Stimulated activated CD4-positive, alpha-beta T cell treated with anti-CD3 and anti-CD28 coated beads, Interleukin-4, amount 100 ng/mL, for 48 hours (primary cell): ENCODE measurements around the gene FCGR2B.
"Not testable (repeated sequence)": the region's sequence is repeated elsewhere in the genome, so short reads cannot be mapped to it uniquely, and the experiment has no call there.

Experiments
- DNase-seq, 2 donors: peaks; one replicate each; pipeline ENCODE4 v3.0.0-alpha.2; 2020; ENCODE audit warnings: low read depth in 2 of 2

FCGR2B gene

DNA sequence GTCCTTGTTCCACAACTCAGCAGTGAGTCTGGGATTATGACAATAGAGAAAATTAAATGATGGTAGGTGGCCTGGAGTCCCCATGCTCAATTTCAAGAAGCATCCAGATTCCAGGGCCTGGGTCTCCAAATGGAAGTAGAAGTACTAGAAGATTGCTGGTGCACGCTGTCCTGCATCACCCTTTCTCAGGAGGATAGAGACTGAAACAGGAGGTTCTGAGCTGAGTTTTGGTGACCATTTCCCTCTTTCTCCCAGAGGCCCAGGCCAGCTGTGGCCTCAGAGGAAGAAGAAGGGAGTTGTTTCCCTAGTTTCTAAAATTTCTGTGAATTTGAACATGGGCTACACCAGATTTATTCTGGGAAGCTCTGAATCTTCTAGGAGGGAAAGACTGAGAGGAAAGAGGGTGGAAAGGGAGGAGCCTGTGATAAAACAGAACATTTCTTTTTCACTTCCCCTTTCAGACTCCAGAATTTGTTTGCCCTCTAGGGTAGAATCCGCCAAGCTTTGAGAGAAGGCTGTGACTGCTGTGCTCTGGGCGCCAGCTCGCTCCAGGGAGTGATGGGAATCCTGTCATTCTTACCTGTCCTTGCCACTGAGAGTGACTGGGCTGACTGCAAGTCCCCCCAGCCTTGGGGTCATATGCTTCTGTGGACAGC is at the start of gene FCGR2B:
FCGR2B (plus strand) TSS at position 460 of the 656 bp plus-strand sequence; CDS start at position 559, 99 bp downstream.
- DNase-seq: not testable (repeated sequence)

DNA sequence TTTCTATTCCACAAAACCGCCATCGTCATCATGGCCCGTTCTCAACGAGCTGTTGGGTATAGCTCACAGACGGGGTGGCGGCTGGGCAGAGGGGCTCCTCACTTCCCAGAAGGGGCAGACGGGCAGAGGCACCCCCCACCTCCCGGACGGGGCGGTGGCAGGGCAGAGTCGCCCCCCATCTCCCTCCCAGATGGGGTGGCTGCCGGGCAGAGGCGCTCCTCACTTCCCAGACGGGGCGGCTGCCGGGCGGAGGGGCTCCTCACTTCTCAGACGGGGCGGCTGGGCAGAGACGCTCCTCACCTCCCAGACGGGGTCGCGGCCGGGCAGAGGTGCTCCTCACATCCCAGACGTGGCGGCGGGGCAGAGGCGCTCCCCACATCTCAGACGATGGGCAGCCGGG is 46.5 kb upstream of the FCGR2B start:
- not testable (repeated sequence) for DNase-seq

DNA sequence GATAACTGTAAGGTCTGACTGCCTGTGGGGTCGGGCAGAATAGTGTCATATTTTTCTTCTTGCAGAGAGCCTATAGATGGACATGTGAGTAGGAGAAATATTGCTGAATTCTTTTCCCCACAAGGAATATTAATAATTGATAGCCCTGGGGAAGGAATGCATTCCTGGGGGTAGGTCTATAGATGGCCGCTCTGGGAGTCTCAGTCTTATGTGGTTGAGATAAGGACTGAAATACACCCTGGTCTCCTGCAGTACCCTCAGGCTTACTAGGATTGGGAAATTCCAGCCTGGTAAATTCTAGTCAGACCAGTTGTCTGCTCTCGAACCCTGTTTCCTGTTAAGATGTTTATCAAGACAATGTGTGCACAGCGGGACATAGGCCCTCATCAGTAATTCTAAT is 44.4 kb upstream of the FCGR2B start:
- DNase-seq: not testable (repeated sequence)

DNA sequence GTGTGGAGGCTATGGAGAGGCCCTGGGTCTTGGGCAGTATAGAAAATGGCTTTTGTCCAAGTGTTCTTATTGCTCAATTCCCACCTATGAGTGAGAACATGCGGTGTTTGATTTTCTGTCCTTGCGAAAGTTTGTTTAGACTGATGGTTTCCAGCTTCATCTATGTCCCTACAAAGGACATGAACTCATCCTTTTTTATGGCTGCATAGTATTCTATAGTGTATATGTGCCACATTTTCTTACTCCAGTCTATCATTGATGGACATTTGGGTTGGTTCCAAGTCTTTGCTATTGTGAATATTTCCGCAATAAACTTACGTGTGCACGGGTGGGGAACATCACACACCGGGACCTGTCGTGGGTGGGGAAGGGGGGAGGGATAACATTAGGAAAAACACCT is 42.5 kb upstream of the FCGR2B start:
- DNase-seq: not testable (repeated sequence)

DNA sequence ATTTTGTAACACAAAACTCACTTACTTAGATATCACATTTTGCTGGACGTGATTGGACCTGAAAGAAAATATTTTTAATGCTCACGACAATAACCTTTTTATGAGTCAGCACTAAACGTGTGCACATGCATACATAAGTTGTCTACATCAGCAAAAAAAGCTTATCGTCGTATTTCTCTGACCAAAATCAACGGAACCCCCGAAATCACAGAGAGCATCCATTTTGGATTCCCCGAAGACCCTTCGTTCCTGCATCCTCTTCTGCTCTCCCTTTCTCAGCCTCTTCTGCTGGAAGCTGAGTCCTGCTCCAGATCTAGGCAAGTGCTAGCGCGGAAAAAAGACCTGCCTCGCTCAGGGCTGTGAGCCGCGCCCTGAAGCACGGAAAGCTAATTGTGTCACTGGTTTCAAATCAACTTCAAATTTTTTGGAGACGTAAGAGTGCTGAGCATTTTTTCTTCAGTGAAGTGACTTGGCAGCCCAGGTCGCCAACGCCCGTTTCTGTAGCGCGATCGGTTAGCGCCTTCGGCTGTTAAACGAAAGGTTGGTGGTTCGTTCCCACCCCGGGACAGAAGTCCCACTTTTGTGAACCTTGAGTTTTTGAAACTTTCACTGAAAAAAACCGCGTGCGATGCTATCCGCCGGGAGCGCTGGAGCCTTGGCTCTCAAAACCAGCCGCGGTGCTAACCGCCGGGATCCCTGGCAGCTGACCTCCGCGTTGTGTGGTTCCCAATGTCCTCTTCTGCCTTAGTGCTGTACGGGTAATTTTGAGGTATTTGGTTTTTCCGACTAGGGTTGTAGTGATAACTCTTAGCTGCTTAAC is 41.6 kb upstream of the FCGR2B start:
- peak; percentile 76 to 88 for DNase-seq

DNA sequence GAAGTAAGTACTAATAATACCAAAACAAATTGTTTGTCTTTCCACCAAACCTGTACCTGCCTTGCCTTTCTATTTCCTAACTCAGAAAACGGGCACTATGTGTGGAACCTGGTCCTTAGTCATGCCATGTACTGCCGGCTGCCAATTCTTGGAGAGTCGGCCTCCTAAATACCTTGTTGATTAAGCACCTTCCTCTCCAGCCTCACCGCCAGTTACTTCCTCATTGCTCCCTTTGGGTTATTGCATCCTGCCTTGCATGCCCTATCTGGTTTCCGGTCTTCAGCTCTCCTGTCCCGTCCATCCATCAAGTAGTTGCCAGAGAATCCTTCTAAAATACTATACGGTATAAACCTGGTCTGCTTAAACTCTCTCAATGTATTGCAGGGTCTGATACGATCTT is 40.9 kb upstream of the FCGR2B start:
- DNase-seq: not testable (repeated sequence)

DNA sequence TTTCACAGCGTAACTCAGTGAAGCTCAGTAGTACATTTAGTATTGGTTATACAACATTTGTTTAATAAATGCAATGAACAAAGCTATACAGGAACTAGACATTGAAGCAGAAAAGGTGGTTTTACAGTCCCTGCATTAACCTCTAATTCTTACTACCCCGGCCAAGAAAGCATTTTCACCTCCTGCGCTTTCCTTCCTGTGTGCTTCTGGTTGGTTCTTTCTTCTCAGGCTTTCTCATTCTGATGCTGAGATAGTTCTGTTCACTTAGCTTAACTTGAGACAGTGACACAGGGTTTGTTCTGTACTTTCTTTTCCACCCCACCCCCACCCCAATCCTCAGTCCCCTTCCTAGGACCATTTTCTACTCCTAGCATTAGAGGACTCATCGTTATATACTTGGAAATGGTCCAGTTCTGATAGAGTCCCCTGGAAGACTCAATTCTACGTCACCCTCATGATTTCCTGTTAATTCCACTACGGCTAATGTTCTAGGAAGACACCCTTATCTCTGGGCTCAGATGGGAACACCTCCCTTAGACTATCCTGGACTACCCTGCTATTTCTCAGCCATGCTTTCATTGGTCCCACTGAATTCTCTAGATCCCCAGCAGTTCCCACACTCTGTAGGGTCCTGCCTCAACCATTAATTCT is 39.4 kb upstream of the FCGR2B start:
- DNase-seq: not testable (repeated sequence)

DNA sequence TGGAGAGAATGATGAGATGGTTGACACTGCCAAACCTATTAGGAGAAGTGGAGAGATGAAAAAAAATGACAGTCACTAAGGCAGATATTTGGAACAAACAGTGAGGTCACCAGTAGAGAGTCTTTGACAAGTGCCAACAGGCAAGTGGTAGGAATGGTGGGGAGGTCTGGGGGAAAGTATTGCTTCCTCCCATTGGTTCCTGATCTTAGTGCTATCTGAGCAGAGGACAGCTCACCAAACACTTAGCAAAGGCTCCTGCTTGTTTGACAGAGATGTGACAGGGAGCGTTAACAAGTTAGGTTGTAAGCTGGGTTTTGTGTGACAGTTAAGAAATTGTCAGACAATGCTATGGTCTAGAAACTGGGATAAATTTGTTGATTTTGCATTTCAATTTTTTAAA is 38.3 kb upstream of the FCGR2B start:
- not testable (repeated sequence) for DNase-seq

DNA sequence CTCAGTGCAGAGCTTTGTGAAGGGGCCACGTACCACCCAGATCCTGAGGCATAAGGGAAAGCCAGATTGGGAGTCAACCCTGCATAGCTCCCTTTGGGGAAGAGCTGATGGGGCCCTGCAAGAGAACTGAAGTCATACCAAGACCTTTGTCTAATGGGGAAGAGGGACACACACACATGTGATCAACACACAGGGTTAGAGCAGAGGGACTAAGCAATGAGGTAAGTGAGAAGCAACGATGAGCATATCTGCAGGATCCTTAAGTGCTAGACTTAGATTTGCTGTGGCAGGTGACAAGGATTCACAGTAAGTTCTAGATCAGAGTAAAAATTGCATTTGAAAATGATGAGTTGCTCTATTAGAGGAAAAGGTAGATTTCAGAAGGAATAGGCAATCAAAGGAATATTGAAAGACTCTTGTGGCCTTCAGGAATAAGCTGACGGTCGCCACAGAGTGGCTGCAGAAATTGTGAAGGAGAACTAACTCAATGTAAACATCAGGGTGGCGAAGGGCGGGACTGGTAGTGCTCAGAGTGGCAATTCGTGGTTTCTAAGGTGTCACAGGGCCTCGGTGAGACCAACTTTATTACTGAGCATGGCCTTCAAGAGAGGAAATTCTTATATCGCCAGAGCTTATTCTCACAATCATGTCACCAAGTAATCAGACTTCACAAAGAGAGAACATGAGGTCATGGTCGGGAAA is 36.3 kb upstream of the FCGR2B start:
- not testable (repeated sequence) for DNase-seq

DNA sequence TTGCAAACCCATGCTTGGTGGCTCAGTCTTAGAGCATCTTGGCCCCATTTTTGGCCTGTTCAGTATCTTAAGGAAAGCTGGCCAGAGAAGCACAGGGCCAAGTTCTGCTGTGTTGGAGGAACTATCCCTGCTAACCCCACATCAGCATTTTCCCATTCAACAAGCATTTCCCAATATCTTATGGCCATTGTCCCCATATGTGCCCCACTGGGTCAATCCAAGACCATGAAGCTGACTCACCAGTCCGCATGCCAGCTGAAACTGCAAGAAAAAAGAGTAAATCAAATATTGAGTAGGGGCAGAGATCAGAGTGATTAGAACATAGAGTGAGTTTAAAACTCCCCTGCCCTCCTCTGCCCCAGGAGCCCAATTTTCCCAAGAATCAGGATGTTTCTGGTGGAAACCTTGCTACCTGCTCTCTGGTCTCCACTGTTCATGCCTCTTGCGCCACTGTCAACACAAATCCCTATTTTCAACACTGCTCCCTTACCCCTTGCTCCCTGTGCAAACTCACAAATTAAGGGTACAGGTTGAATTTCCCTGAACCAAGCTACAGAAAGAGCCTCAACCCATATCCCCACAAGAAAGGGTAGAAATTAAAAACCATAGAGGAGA is 32.7 kb upstream of the FCGR2B start:
- not testable (repeated sequence) for DNase-seq

DNA sequence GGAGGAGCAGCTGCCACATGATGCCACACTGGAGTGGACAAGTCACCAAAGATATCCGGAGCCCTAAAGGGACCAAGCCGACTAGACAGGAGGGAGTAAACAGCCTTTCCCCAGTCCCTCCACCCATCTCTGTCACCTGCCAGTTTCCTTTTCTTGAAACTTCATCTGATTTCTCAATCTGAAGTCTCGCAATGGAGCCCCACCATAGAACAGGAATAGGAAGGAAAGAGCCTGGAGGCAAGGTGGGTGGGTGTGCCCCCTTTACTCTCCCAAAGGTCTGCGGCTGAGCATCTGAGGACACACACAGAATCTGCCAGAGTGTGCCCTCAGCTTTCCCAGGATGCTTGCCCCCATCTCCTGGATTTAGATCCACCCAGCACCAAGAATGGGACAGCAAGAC is 31.9 kb upstream of the FCGR2B start, which contains the start of gene FCGR3B:
FCGR3B (minus strand) TSS at position 101 of the 400 bp plus-strand sequence; CDS start at position 19, 82 bp downstream.
- DNase-seq: no peak

DNA sequence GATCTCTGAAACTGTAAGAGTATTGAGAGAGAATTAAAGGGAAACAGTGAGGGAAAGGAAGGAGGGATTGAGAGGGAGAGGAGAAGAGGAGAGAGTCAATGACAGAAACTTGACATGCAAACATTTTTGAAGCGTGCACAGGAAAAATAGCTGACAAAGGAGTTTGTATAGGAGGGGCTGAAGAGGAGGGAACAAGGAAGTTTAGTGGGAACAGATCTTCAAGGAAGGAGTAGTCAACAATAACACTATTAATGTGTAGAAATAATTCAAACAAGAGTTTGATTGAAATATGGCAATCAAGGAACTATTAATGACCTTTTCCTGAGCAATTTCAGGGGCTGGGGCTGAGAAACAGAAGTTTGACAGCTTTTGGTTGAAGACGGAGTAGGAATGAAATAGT is 27.9 kb upstream of the FCGR2B start:
- not testable (repeated sequence) for DNase-seq

DNA sequence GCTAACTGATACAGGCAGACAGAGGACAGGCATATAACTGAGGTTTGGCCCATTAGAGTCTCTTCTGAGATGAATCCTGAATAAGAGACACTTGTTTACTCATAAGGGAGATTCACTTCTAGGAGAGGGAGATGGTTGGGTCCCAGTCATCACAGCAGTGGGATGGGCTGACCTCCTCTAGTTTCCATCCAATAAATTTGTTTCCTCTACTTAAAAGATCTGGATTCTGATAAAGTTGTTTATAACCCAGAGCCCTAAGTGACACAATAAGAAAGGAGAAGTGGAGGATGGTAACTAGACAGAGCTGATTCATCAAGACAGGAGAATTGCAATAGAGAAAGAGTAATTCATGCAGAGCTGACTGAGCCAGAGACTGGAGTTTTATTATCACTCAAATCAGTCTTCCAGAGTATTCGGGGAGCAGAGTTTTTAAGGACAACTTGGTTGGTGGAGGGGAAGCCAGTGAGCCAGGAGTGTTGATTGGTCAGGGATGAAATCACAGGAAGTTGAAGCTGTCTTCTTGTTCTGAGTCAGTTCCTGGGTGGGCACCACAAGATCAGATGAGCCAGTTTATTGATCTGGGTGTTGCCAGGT is 26.7 kb upstream of the FCGR2B start:
- not testable (repeated sequence) for DNase-seq

DNA sequence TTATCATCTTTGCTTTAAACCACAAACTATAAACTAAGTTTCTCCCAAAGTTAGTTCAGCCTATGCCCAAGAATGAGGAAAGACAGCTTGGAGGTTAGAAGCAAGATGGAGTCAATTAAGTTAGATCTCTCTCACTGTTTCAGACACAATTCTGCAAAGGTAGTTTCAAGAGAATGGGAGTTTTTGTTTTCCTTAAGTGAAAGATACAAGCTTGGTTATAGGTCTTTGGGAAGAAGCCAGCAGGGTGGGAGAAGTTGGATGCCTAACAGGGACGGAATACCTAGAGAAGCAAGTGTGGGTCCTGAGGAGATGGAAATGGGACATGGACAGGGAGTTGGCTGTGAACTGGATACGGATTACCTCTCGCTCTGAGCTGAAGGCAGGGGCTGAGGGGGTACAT is 26.0 kb upstream of the FCGR2B start:
- not testable (repeated sequence) for DNase-seq

DNA sequence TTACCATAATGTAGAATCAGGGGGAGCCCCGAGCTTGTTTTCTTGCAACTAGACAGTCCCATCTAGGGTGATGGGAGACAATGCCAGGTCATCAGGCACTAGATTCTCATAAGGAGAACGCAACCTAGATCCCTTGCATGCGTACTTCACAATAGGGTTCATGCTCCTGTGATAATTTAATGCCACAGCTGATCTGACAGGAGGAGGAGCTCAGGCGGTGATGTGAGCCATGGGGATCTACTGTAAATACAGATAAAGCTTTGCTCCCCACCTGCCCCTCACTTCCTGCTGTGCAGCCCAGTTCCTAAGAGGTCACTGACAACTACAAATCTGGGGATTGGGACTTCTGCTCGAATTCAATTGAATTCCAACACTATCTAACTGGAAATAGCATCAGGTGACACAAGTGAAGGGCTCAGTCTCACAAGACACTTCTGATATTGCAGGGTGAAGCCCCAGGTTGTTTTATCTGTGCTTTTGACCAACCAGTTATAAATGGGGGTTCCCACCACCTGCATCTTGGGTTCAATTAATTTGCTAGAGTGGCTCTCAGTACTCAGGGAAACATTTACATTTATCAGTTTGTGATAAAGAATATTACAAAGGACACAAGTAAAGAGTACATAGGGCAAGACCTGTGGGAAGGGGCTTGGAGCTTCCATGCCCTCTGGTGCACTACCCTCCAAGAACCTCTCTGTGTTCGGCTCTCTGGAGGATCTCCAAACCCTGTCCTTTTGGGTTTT is 24.5 kb upstream of the FCGR2B start:
- not testable (repeated sequence) for DNase-seq

DNA sequence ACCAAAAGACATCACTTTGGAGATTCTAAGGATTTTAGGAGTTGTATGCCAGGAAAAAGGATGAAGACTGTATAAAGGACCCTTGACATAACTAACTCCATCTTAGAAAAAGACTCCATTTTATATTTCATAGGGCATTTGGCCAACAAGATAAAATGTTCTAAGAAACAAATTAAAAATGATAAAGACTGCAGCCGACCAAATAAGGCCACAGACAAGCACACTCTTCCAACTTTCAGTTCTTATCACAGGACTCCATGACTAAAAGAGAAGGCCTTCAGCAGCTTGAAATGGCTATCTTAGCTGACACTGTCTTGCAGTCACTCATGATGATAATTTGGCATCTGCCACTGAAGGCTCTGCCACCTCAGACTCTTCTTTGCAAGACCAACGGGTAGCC is 23.7 kb upstream of the FCGR2B start:
- DNase-seq: not testable (repeated sequence)

DNA sequence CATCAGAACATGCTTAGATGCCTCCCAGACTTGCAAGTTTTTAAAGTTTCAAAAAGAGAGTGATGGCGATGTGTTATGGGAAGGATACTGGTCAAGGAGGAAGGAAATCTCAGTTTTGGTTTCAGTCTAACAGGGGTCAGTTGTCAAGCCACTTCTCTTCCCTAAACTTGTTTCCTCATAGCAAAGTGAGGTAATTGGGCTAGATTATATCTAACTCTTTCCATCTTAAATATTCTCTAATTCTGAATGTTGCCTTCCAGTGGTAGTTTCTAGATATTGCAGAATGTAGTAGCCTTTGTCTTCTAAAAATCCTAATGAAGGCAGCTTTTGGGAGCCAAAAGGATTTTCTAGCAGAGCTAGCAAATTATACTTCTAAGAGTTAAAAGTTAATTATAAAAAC is 20.2 kb upstream of the FCGR2B start:
- DNase-seq: not testable (repeated sequence)

DNA sequence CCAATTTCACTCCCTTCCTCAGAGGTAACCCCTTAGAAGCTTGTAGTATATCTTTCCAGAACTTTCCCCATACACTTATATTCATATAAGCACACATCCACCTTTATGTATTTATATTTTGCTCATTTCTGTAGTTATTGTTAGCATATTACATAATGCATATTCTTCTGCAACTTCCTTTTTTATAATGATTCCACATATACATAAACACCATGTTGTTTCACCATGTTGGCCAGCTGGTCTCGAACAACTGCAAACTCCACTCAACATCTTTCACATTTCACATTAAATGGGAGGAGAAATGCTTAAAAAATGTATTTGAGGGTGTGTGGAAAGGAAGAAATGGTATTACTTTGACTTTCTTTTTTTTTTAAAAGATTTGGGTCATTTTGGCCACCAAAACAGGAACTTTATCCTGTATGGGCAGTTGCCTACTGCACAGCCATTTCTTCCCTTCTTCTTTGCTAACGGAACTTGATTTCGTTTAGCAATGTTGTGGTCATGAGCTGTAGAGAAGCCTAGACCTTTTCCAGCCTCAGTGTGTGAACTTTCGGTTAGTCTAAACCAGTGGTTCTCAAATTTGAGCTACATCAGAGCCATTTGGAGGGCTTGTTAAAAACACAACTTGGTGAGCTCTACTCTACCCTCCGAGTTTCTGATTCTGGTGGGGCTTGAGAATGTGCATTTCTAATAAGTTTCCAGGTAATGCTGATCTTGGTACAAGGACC is 19.3 kb upstream of the FCGR2B start:
- DNase-seq: not testable (repeated sequence)

DNA sequence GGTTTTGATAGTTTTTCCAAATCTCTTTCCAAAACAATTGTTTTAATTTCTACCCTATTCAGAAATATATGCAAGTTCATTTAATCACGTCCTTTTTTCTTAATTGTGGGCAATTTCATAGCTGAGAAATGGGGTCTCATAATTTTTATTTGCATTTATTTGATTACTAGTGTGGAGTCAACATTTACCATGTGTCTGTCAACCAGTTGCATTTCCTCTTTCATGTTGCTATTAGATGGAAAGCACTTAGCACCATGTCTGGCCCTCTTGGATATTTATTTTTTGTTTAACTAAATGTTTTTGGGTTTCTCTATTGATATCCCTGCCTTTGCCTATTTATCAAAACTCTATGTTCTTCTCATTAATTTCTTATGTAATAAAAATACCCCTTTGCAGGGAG is 18.1 kb upstream of the FCGR2B start:
- not testable (repeated sequence) for DNase-seq
